ENCODE data around the gene CKAP2L.
A peak's percentile ranks its signal among the peaks of the same experiment; 100 is the strongest.

Gene CKAP2L

DNA sequence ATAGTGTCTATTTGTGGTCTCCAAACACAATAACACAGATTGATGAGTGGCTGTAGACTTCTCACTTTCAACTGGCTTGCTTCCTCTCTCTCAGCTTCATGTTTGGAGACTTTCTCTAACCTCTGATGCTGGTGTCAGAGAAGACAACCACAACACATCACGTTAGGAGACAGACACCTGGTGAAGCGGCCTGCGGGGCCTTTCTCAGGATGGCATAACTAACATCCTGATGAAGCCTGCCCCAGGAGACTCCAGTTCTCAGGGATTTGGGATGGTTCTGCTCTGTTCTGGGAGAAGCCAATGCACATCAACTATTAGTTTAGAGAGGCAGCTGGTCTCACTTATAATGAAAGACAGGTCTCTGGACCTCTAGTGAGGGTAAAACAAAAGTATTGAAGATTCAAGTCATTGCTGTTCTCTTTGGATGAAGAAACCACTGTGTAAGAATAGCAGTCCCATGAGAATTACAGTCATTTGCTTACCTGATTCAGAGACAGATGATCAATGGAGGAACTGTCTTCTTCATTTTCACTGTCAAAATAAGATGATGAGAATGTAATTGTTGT, 17.9 kb upstream of the CKAP2L start:
- TF ChIP-seq, protein P1, sequence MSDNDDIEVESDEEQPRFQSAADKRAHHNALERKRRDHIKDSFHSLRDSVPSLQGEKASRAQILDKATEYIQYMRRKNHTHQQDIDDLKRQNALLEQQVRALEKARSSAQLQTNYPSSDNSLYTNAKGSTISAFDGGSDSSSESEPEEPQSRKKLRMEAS (IDR thresholded peaks at IDR 0.05; ENCODE audit: low read depth, low read length): no peak
- TF ChIP-seq MYC (IDR thresholded peaks at IDR 0.05; ENCODE audit: low read depth, low read length) (no peak), POLR2A (IDR thresholded peaks at IDR 0.05; ENCODE audit: extremely low read depth, insufficient read length) (no peak)
- TF ChIP-seq, protein P2, sequence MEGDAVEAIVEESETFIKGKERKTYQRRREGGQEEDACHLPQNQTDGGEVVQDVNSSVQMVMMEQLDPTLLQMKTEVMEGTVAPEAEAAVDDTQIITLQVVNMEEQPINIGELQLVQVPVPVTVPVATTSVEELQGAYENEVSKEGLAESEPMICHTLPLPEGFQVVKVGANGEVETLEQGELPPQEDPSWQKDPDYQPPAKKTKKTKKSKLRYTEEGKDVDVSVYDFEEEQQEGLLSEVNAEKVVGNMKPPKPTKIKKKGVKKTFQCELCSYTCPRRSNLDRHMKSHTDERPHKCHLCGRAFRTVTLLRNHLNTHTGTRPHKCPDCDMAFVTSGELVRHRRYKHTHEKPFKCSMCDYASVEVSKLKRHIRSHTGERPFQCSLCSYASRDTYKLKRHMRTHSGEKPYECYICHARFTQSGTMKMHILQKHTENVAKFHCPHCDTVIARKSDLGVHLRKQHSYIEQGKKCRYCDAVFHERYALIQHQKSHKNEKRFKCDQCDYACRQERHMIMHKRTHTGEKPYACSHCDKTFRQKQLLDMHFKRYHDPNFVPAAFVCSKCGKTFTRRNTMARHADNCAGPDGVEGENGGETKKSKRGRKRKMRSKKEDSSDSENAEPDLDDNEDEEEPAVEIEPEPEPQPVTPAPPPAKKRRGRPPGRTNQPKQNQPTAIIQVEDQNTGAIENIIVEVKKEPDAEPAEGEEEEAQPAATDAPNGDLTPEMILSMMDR (IDR thresholded peaks at IDR 0.05; ENCODE audit: low read depth, low read length): no peak
- no peak overlapping the region for H3K4me3 ChIP-seq (ENCODE audit: low read depth, low read length)
- DNase-seq (ENCODE audit: low read depth): no peak

DNA sequence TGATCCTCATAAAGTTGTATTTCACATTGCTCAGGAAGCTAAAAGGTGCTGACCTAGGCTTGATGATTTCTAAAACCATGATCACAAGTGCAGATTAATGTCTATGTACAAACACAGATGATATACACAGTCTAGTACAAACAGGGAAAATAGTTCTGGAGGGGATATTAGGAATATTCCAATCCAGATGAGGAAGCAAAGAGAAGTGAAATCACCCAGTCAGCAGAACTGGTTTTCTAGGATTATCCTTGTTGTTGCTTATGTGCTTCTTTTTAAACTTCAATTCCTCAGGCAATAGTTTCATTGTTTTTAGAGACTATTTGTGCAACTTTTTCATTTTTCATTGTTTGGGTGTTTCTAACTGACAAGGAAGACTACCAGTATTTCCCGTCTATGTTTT, 15.2 kb upstream of the CKAP2L start:
- DNase-seq (ENCODE audit: low read depth): no peak
- no peak overlapping the region for H3K4me3 ChIP-seq (ENCODE audit: low read depth, low read length)
- TF ChIP-seq, protein P1 (IDR thresholded peaks at IDR 0.05; ENCODE audit: low read depth, low read length): no peak
- TF ChIP-seq POLR2A (IDR thresholded peaks at IDR 0.05; ENCODE audit: extremely low read depth, insufficient read length): no peak
- TF ChIP-seq, protein P2 (IDR thresholded peaks at IDR 0.05; ENCODE audit: low read depth, low read length): no peak
- no peak for TF ChIP-seq MYC (IDR thresholded peaks at IDR 0.05; ENCODE audit: low read depth, low read length)

DNA sequence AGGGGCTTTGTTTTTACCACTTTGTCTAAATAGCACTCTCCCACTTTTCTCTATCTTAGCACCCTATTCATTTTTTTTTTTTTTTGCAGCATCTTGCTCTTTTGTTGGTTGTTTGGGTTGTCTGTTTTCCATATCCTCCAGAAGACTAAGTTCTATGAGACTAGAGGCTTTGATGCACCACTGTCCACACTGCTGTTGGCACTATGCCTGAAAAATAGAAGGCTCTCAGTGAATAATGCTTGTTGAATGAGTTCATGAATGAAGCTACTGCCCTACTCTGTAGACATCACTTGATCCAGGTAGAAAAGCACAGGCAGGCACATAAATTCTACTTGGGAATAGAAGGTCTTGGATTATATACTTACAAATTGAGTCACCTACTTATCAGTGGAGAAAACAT, 12.6 kb upstream of the CKAP2L start:
- no peak for DNase-seq (ENCODE audit: low read depth)
- TF ChIP-seq, protein P2 (IDR thresholded peaks at IDR 0.05; ENCODE audit: low read depth, low read length): no peak
- TF ChIP-seq MYC (IDR thresholded peaks at IDR 0.05; ENCODE audit: low read depth, low read length): no peak
- no peak for TF ChIP-seq POLR2A (IDR thresholded peaks at IDR 0.05; ENCODE audit: extremely low read depth, insufficient read length)
- TF ChIP-seq, protein P1 (IDR thresholded peaks at IDR 0.05; ENCODE audit: low read depth, low read length): no peak
- no peak overlapping the region for H3K4me3 ChIP-seq (ENCODE audit: low read depth, low read length)

DNA sequence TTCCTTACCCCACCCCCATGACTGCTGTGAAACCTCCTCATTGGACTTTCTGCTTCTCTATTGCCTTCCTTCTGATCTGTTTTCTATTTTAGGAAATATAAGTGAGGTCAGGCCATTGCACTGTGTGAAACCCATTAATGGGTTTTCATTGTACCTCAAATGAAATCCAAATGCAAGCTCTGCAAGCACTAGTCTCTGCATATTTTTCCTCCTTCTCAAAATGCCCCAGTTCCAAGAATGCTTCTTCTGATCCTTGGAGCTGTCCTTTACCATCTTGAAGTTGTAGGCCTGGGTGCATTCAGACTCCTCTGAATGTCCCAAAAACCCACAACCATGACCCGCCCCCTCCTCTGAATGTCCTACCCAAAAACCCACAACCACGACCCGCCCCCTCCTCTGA, 11.7 kb upstream of the CKAP2L start:
- H3K4me3 ChIP-seq (ENCODE audit: low read depth, low read length): no peak overlapping the region

DNA sequence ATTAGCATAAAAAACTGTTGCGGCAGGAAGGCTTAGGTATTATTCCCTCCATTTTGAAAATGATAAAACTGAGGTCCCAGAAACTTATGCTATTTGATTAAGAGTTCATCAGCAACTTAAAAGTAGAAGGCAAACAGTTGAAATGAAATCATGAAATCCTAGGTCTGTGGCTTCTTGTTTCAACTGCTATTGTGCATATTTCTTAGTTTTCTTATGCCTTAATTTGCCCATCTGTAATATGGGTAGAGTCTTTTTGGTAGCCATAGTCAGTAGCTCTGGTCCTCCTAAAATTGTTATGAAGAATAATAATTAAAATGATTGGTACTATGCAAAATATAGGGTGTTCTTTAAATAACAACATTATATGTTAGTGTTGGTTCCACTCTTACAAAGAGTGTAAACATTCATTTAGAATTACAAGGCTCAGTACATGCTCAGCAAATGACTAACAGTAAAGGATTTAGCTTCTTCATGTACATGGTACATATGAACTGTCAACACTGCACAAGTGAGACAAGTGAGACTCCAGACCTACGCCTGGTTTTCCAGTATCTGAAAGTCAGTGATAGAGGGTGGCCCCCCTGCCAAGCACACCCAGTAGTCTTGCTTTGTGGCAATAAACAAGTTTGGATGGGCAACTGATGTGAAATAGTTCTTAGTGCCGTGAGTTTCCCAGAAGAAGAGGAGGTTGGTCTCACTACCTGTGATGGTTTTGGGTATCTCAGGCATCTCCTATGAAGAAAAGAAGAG, 10.3 kb upstream of the CKAP2L start:
- TF ChIP-seq, protein P2 (IDR thresholded peaks at IDR 0.05; ENCODE audit: low read depth, low read length): no peak
- TF ChIP-seq MYC (IDR thresholded peaks at IDR 0.05; ENCODE audit: low read depth, low read length) (no peak), POLR2A (IDR thresholded peaks at IDR 0.05; ENCODE audit: extremely low read depth, insufficient read length) (no peak)
- TF ChIP-seq, protein P1 (IDR thresholded peaks at IDR 0.05; ENCODE audit: low read depth, low read length): no peak
- H3K4me3 ChIP-seq (ENCODE audit: low read depth, low read length): no peak overlapping the region
- no peak for DNase-seq (ENCODE audit: low read depth)

More for the DNA sequence above, 11.7 kb upstream of the CKAP2L start:
- peak; percentile 49 for DNase-seq (ENCODE audit: low read depth)
- TF ChIP-seq, protein P2 (IDR thresholded peaks at IDR 0.05; ENCODE audit: low read depth, low read length): no peak
- TF ChIP-seq POLR2A (IDR thresholded peaks at IDR 0.05; ENCODE audit: extremely low read depth, insufficient read length) (no peak), MYC (IDR thresholded peaks at IDR 0.05; ENCODE audit: low read depth, low read length) (no peak)
- TF ChIP-seq, protein P1 (IDR thresholded peaks at IDR 0.05; ENCODE audit: low read depth, low read length): no peak

Data from NB4 (cell line).